ENCODE data around the gene BTBD16.

DNA sequence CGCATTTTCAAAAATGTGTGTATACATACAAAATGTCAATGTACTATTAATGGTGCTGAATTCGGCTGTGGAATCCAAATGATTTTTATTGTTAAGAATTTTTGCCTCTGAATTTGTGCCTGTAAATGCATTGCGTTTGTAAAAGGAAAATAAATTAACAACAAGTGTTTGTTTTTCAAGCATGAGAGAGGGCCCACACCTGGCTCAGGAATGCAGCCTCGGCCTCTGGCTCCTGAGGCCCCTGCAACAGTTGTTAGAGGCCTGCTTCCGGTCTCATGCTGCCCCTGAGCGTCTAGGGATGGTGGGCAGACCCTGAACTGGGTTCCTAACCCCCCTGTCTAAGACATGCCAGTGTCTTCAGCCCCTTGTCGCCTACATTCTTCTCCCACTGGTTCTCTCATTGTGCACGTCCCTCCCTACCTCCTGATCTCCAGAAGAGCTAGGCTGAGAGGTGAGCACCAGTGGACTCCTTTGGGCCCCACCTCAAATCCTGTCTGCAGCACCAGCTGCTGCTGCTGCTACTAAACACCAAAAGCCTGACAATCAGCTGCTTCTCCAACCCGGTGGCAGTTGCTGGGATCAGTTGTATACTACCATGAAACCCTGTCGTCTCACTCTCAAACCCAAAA lies 1.9 kb upstream of the BTBD16 start:
- TF ChIP-seq CTCF (IDR thresholded peaks at IDR 0.05; ENCODE audit: low read depth, low read length, missing input control) = no peak
- TF ChIP-seq ATF3 (IDR thresholded peaks at IDR 0.05) = no peak
- TF ChIP-seq RAD21 (IDR thresholded peaks at IDR 0.05) = no peak
- TF ChIP-seq SP1 (IDR thresholded peaks at IDR 0.05) = no peak
- no peak for TF ChIP-seq RXRA (IDR thresholded peaks at IDR 0.05)
- TF ChIP-seq TAF1 (conservative IDR thresholded peaks at IDR 0.05) = no peak
- no peak for TF ChIP-seq YY1 (IDR thresholded peaks at IDR 0.05)
- no peak for TF ChIP-seq ZBTB33 (IDR thresholded peaks at IDR 0.05)
- no peak for TF ChIP-seq JUND (IDR thresholded peaks at IDR 0.05)
- TF ChIP-seq FOXA1 (IDR thresholded peaks at IDR 0.05) = no peak
- no peak for TF ChIP-seq MAX (IDR thresholded peaks at IDR 0.05)
